Heart left ventricle (tissue), 13 donors: ENCODE results near the gene TRAPPC12.

ENCODE experiments used
- CTCF ChIP-seq, 12 donors: fragments of 200-600 bp; sonication (generic) in 4 of 12; IDR thresholded peaks; one replicate each; pipeline versions ENCODE4 v1.5.0 to v1.8.0; 2018 to 2022; ENCODE audit warnings: antibody characterized with exemption in 12 of 12, mild to moderate bottlenecking in 5 of 12
- POLR2A ChIP-seq, 2 donors: fragments of 450-650 bp; IDR thresholded peaks; one replicate each; pipeline ENCODE4 v1.6.1; 2017; ENCODE audit warnings: antibody characterized with exemption in 2 of 2, mild to moderate bottlenecking in 2 of 2, moderate library complexity in 2 of 2
- donor health status: ischemic (EF 13 %, LVEDD 7.1; RV severe dilation, severe dysfunction).
- donor health status: DM: no; HTN: yes; CAD: no.
- donor health status: DM: no; HTN: no; CAD: no.
- donor health status: ischemic (EF 25% LVEDD 6.9; RV normal size, moderate dysfunction).
- donor health status: ischemic (EF 25% LVEDD 5.7; RV mildly dilated, moderate dysfunction).
- donor health status: ischemic (EF 35%, LVEDD 5.7; RV mildly dilated, moderate dysfunction).
- donor health status: nonischemic (EF 11% LVEDD 7.7; RV severe dilation, severe dysfunction).
- donor health status: DM: yes; HTN: yes; CAD: no.
- donor health status: PGD.
- donor health status: ischemic (EF 29% LVEDD 5.4; RV normal size, mild dysfunction).
- donor health status: nonischemic (EF 23%, LVEDD 6.1; RV moderate dilation, normal function).

- TF ChIP-seq CTCF (IDR thresholded peaks at IDR 0.05) = no peak
- no peak for TF ChIP-seq POLR2A (IDR thresholded peaks at IDR 0.05)
These were observed 84.5 kb downstream of the TRAPPC12 start for GRCh38 chr2:3463944-3464343.
